NCI-H1436 treated with DMSO at 0.1 percent for 48 hours (cell line): ENCODE measurements around the gene PHKG2.

Experiments
- DNase-seq: peaks from one replicate; lab custom pipeline; 2025; lab: John Stamatoyannopoulos, UW

The PHKG2 gene

DNA sequence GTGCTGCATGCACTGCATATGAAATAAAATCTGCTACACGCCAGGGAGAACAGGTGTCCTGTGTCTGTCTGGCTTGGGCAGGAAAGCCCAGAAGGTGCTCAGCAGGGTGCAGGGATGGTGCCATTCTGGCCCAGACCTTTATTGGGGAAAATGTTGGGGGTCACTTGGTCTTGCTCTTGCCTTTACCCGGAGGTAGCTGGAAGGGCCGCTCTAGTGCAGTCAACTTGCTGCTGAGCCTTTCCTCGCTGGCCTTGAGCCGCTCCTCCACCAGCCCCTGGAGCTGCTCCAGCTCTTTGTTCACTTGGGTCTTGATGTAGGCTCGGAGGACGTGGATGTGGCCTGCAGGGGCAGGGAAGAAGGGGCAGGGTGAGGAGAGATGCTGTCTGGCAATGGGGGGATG, 9.1 kb downstream of the PHKG2 start:
- no peak for DNase-seq

DNA sequence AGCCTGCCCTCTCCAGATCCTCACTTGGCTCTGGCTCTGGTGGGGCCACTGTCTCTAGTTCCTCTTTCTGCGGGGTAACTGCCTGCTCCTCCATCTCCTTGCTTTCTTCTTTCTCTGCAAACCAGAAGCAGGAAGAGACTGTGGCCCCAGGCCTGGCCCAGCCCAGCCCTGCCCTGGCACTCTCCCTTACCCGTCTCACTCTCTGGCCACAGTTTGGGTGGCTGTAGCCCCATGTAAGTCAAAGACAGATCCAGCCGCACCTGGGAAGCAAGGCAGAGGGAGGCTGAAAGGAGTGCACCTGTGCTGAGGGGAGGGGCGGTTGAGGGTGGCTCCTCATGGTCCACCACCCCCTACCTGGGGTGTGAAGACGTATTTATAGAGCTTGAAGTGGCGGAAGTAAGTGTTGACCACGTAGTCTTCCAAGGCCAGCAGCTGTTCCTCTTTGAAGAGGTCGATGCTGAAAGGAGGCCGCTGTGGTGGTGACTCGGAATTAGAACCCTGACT, 10.8 kb downstream of the PHKG2 start:
- no peak for DNase-seq

DNA sequence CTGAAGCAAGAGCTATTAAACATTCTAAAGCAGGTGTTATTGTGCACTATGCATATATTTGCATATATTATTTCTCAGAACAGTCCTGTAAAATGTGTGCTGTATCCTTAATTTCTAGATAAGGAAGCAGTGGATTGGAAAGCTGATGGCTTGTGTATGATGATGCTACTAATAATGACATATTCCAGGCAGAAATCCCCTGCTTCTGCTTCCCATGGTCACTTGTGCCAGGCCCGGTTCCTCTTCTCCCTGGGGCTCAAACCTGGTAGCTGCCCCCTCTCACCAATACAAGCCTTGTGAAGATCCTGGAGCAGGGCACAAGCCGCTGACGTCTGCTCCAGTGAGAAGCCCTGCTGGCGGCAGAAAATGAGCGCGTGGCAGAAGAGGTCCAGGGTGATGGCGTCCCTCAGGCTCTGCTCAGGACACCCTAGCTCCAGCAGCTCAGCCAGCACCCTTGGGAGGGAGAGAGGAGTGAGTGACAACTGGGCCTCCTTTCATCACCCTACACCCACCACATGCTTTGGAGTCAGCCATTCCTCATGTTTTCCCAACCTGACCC, 11.9 kb downstream of the PHKG2 start:
- DNase-seq: no peak

DNA sequence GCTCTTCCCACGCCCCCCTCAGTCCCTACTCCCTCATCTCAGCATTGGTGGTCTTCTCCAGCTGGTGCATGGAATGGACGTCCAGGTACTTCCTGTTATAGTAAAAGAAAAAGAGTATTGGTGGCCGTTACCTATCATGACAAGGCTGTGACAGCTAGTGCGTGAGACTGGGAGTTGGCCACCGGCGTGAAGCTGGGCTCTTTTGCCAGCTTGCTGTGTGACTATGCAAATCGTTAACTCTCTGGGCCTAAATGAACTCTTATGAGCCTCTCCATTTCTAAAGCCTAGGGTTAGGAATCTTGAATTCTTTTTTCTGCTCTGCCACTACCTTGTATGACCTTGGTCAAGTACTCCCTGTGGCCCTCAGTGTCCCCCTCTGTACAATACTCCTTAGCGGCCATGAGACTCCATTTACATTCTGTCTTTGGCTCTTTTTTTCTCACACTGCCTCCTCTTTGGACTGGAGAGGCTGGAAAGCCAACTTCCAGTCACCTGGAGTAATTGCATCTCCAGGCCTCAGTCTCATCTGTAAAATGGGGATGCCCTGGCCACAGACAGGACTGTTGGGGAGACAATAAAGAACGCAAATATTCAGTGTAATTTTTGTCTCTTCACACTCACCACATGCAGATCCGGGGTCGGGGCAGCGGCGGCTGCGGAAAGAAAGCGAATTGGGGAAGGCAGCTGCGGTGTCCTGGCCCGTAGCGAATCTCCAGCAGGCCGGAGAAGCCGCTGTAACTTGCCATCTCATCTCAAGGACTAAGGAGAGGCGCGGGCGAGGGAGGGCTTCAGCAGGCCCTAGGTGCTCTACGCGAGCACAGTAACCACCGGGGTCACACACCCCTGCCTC, 12.6 kb downstream of the PHKG2 start:
- DNase-seq: no peak

DNA sequence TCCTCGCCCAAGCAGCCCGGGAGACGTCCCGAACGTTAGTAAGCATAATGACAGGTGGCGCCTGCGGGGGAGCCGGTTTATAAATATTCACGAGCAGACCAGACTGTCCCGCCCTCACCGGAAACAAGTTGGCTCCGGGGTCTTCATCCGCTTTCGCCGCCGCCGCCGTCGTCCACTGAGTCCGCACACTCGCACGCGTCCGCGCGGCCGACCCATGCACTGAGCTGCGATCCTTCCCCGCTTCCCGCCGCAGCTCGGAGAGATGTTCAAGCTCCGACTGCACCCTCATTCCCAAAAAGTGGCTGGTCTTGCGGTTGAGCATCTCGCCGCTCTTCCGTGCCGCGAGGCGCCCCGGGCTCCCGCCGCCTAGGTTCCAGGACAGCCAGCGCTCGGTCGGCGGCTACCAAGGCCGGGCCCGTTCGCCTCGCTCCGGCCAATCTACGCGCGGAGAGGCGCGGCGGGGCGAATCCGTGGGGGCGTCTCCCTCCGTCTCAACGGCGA, 13.3 kb downstream of the PHKG2 start:
- no peak for DNase-seq

DNA sequence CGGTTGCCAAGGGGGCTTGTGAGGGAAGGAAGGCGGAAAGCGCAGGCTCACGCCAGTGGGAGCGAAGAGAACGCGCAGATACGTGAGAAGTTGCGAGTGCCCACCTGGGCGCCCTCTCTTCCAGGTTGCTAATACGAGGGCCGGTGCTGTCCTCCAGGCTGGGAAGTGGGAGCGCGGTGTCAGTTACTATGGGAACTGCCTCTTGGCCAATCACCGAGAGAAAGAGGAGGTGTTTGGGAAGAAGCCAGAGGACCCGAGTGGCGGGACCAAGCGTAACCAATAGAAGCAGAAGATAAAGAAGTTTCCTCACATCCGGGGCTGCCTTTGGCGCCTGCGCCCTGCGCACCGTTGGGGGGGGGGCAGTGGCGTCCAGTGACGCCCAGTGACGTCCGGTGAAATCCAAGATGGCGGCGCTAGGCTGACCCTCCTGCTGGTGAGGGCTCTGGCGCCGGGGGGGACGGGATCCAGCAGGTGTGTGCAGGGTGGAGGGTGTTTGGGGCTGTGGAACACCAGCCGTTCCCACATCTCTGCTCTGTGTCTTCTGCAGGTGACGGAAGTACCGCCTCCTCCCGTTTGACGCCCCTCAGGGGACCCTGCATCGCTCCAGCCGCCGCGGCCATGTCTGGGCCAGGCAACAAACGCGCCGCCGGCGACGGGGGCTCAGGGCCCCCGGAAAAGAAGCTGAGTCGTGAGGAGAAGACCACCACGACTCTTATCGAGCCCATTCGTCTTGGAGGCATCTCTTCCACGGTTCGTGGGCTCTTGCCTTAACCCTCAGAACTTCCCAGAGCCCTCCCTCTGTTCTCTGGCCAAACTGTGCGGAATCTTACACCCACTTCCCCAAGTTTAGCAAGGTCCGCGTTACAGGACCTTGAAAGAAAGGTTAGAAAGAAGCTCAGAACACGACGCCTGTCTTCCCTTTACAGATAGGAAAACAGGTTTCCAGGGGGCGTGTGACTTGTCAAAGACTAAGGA, 14.0 kb downstream of the PHKG2 start, which contains the start of the genes CFAP119 and RNF40:
TSS of gene CFAP119 (minus strand) at position 135 of the 975 bp plus-strand sequence. CDS start 314 bp downstream, outside the sequence.
TSS of gene RNF40 (plus strand) at position 395 of the 975 bp plus-strand sequence. CDS start at position 619, 224 bp downstream.
- peak; percentile 94 for DNase-seq

DNA sequence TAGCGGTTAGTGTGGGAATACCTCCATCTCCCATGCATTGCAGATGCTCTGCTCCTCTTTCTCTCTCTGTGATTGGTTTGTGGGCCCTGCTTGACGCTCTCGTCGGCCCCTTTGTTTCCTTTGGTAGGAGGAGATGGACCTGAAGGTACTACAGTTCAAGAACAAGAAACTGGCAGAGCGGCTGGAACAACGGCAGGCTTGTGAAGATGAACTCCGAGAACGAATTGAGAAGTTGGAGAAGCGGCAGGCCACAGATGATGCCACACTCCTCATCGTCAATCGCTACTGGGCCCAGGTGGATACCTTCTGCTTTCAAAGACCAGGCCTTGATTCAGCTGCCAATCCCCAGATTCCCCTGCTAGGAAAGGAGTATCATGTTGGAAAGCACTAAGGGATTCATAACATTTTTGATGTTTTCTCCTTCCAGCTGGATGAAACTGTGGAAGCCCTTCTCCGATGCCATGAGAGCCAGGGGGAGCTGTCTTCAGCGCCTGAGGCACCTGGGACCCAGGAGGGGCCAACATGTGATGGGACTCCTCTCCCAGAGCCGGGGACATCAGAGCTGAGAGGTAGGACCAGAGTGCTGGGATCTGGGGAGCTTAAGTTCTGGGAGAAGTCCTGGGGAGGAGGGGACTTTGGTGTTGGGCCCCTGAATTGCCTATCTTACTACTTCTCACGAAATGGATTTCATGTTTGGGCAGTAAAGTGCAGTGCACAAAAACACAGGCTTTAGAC, 14.9 kb downstream of the PHKG2 start:
- DNase-seq: no peak

DNA sequence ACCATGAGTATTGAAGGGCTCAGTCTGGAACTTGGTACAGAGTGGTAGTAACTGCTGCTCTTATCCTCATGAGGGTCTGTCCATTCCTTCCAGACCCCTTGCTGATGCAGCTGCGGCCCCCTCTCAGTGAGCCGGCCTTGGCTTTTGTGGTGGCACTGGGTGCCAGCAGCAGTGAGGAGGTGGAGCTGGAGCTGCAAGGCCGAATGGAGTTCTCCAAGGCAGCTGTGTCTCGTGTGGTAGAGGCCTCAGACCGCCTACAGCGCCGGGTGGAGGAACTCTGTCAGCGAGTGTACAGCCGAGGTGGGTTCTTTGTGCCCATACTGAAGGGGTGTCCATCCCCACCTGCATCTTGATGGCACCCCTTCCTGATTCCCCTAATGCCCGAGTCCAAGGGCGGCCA, 15.9 kb downstream of the PHKG2 start:
- DNase-seq: no peak

DNA sequence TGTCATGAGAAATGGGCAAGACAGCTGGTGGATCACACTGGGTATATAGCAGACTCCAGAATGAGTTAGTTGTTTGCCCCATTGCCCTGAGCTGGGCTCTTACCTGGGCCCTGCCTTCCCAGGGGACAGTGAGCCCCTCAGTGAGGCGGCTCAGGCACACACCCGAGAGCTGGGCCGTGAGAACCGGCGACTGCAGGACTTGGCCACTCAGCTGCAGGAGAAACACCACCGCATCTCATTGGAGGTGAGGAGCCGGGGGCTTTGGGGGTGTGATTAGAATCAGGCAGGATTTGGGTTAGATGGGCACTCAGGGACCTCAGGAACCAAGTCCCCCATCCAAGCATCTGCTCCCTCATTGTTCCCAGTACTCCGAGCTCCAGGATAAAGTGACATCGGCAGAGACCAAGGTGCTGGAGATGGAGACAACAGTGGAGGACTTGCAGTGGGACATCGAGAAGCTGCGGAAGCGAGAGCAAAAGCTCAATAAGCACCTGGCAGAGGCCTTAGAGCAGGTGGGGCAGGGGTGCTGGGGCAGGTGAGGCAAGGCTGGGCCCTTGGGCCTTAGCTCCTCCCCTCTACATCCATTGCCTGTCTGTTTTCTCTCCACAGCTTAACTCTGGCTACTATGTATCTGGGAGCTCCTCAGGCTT, 16.7 kb downstream of the PHKG2 start:
- DNase-seq: no peak

DNA sequence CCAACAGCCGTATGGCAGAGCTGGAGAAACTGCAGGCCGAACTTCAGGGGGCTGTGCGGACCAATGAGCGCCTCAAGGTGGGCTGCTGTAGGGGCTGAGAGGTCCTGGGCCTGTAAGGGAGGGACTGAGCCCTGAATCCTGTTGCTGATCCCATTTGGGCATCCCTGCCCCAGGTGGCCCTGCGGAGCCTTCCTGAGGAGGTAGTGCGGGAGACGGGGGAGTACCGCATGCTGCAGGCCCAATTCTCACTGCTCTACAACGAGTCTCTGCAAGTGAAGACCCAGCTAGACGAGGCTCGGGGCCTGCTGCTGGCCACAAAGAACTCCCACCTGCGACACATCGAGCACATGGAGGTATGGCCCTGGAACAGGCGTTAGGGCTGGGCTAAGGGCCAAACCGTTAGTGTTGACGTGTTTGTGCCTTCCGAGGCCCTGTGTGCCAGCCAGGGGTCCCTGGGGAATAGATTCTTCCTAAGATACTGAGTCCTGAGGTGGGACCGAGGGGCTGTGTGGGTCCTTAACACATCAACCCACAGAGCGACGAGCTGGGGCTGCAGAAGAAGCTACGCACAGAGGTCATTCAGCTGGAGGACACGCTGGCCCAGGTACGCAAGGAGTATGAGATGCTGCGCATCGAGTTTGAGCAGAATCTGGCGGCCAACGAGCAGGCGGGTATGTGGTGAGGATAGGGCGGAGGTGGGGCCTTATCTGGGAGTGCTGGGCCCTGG, 18.1 kb downstream of the PHKG2 start:
- no peak for DNase-seq

DNA sequence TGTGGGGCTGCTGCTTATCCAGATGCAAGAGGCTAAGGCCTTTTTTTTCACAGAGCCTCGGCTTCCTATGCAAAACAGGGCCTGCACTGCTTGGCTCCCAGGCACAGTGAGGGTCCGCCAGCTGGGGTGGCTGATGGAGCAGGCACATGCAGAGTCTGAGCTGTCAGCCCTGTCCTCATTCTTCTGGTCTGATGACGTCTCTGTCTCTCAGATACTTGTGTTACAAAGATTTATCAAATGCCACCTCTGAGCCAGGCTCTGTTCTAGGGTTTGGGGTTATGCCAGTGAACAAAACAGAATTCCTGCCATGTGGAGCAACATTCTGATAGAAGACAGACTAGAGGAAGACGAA, 18.7 kb downstream of the PHKG2 start:
- DNase-seq: no peak

DNA sequence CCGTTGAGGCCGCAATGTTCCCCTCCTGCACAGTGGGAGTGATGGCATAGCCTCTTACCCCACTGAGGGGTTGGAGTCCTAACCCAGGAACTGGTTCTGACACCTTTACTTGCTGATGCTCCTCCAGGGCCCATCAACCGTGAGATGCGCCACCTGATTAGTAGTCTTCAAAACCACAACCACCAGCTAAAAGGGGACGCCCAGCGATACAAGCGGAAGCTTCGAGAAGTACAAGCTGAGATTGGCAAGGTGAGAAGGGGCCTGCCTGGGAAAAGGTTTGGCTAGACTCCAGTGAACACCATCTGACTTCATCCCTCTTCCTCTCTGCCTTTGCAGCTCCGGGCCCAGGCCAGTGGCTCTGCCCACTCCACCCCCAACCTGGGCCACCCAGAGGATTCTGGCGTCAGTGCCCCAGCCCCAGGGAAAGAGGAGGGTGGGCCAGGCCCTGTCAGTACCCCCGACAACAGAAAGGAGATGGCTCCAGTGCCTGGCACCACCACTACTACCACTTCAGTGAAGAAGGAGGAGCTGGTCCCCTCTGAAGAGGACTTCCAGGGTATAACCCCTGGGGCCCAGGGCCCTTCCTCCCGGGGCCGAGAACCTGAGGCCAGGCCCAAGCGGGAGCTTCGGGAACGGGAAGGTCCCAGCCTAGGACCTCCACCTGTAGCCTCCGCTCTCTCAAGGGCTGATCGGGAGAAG, 19.7 kb downstream of the PHKG2 start:
- no peak for DNase-seq

DNA sequence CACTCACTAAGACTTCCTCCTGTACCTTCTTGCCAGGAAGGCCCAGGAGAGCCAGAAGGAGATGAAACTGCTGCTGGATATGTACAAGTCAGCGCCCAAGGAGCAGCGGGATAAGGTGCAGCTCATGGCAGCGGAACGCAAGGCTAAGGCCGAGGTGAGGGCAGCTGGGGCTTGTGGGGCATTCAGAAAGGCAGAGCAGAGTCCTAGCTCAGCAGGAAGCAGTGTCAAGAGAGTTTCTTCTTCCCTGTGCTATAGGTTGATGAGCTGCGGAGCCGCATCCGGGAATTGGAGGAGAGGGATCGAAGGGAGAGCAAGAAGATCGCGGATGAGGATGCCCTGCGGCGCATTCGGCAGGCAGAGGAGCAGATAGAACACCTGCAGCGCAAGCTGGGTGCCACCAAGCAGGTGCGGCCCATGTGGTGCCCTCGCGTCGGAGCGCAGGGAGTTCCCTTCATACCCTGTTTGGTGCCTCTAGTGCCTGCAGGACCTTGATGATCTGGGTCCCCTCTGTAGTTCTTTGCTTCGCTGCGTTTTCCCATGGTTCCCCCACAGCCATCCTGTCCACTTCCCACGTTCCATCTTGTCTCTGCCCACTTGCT, 20.5 kb downstream of the PHKG2 start:
- DNase-seq: no peak

DNA sequence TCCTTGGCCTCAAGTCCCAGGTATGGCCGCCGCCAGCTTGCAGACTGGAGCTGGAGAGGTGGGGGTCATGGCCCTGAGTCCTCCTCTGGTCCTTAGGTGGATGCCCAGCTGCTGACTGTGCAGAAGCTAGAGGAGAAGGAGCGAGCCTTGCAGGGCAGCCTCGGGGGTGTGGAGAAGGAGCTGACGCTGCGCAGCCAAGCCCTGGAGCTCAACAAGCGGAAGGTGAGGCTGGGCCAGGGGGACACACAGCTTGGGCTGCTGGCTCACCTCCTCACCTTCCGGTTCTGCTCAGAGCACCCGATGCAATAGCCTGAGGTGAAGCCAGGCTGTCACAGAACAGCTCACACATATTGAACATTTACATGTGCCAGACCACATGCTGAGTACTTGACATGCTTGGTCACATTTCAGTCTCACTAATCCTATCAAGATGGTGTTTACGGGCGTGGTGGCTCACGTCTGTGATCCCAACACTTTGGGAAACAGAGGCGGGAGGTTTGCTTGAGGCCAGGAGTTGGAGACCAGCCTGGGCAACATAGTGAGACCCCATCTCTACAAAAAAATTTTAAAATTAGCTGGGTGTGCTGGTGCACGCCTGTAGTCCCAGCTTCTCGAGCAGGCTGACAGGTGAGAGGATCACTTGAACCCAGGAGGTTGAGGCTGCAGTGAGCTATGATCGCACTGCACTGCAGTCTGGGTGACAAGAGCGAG, 21.3 kb downstream of the PHKG2 start:
- DNase-seq: no peak

DNA sequence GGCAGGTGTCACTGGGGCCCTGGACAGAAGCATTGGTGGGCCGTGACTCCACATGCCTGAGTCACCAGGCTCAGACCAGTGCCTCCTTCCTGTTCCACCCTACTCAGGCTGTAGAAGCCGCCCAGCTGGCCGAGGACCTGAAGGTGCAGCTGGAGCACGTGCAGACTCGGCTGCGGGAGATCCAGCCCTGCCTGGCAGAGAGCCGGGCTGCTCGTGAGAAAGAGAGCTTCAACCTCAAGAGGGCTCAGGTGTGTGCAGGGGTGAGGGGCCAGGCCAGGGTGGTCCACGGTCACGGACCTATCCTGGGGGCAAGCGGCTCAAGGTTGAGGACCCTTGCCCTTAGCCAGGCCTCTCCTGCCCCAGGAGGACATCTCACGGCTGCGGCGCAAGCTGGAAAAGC, 23.5 kb downstream of the PHKG2 start:
- DNase-seq: no peak

DNA sequence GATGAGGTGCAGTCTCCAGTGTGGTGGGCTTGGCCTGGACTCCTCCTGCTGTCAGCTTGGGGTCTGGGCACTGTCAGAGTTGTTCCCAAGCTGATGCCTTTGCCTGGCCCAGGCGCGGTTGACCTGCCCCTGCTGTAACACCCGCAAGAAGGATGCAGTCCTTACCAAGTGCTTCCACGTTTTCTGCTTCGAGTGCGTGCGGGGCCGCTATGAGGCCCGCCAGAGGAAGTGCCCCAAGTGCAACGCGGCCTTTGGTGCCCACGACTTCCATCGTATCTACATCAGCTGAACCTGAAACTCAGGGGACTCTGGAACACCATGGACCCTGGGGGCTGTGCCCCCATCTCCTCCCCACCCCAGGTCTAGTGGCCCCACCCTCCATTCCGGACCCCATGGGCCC, 25.6 kb downstream of the PHKG2 start:
- no peak for DNase-seq

DNA sequence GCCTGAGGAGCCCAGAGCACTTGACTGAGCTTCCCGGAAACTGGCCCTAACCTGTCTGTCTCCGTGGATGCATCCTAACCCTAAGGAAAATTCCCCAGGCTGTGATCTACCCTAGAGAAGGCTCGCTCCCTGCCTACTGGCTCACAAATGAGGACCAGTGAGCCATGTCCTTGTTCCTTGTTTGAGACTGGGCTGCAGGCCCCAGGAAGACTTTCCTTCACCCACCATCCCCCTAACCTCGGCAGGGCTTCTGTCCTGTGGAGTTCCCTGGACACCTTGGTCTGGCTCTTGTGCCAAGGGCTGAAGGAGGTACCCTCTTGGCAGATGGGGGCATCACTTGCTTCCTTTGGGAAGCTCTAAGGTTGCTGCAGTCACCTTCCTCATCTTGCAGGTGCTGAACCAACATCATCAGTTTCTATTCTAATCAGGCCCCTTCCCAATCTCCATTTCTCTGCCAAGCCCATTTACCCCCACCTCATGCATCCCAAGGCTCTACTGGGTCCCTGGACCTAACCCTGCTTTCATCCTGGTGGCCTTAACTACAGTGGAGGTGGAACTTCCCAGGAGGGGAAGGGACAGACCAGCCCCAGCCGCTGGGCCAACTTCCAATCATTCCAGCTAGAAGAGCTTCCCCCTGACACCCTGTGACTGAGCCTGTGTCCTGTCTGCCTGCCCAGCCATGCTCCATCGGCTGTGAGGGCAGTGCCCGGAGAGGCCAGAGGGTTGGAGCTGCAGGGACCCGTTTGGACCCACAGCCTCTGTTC, 26.3 kb downstream of the PHKG2 start:
- no peak for DNase-seq

DNA sequence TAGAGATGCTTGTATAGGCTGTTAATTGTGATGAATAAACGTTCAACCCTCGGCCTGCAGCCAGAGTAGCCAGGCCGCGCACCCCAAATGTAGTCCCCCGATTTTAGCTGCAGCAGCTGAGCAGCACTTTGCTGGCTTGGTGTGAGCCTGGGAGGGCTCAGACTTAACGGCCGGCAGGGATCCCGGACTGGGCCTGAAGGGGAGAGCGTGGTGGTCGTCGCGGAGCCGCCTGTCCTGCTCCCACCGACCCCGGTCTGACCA, 26.8 kb downstream of the PHKG2 start:
- no peak for DNase-seq
